PC-3 (cell line): ENCODE results near the gene SPACA9. TPM values are rescaled to one million over a fixed set of nuclear protein-coding genes. Genes with fewer than 3 reads are reported as not detected.

ENCODE experiments used
- ATAC-seq: fragments of 200-7000 bp; cut with Tn5 transposase; 2 replicates; pipeline ENCODE4 v1.9.1; 2020; ENCODE audit warnings: mild to moderate bottlenecking, moderate library complexity
- BruUV-seq: library from RNA; stranded (reverse); fragments of 400-500 nt; replicated peaks from 2 replicates; lab custom pipeline; 2021; lab: Mats Ljungman, UMichigan
- CTCF ChIA-PET: fragments of 300-600 bp; sonication (Branson Sonifier 250); formaldehyde crosslinking; loops from one replicate; lab custom pipeline; 2022; ENCODE audit warnings: antibody characterized with exemption; lab: Charles Lee
- POLR2A ChIA-PET: fragments of 300-600 bp; sonication (Branson Sonifier 250); formaldehyde crosslinking; loops from one replicate; lab custom pipeline; 2022; ENCODE audit warnings: antibody characterized with exemption; ENCODE audit not compliant: unreplicated experiment; lab: Charles Lee
- DNase-seq: peaks from one replicate; pipeline ENCODE4 v3.0.0-alpha.2; 2015
- H2AFZ ChIP-seq: fragments of 300-600 bp; sonication (generic); 2 replicates; pipeline ENCODE4 v1.6.0; 2016; ENCODE audit warnings: antibody characterized with exemption, low read length
- H3F3A ChIP-seq: fragments of 300-600 bp; sonication (generic); one replicate; pipeline ENCODE4 v1.6.0; 2017; ENCODE audit warnings: antibody characterized with exemption, low read length, control low read depth, mild to moderate bottlenecking; ENCODE audit not compliant: unreplicated experiment
- H3K27ac ChIP-seq: fragments of 300-600 bp; sonication (generic); 2 replicates; pipeline ENCODE4 v1.5.1; 2016; ENCODE audit warnings: mild to moderate bottlenecking, low read length
- H3K27me3 ChIP-seq: fragments of 300-600 bp; sonication (generic); 2 replicates; pipeline ENCODE4 v1.6.1; 2016; ENCODE audit warnings: low read length, mixed read lengths
- H3K36me3 ChIP-seq: fragments of 300-600 bp; sonication (generic); 2 replicates; pipeline ENCODE4 v1.6.1; 2016; ENCODE audit warnings: low read depth, mixed run types, low read length, mixed read lengths
- H3K4me1 ChIP-seq: fragments of 300-600 bp; sonication (generic); 2 replicates; pipeline ENCODE4 v1.5.1; 2016; ENCODE audit warnings: low read length; ENCODE audit not compliant: insufficient read depth
- H3K4me2 ChIP-seq: fragments of 300-600 bp; sonication (generic); 2 replicates; pipeline ENCODE4 v1.6.0; 2016; ENCODE audit warnings: low read length
- H3K4me3 ChIP-seq: fragments of 300-600 bp; sonication (generic); 2 replicates; pipeline ENCODE4 v1.5.1; 2016; ENCODE audit warnings: mild to moderate bottlenecking, low read length, mixed read lengths
- H3K79me2 ChIP-seq: fragments of 300-600 bp; sonication (generic); 2 replicates; pipeline ENCODE4 v1.6.1; 2017; ENCODE audit warnings: low read length, mixed read lengths
- H3K9ac ChIP-seq: fragments of 300-600 bp; sonication (generic); 2 replicates; pipeline ENCODE4 v1.6.0; 2016; ENCODE audit warnings: mild to moderate bottlenecking, low read length
- H3K9me2 ChIP-seq: fragments of 300-600 bp; sonication (generic); replicated peaks from 2 replicates; pipeline ENCODE4 v1.6.1; 2016; ENCODE audit warnings: mixed run types, low read length, mixed read lengths
- H3K9me3 ChIP-seq: fragments of 300-600 bp; sonication (generic); 2 replicates; pipeline ENCODE4 v1.6.1; 2016; ENCODE audit warnings: low read length, mixed read lengths
- H4K20me1 ChIP-seq: fragments of 300-600 bp; sonication (generic); 2 replicates; pipeline ENCODE4 v1.6.1; 2016; ENCODE audit warnings: low read length, mixed read lengths
- EZH2 ChIP-seq: fragments of 300-600 bp; sonication (generic); IDR thresholded peaks from one replicate; pipeline ENCODE4 v1.6.1; 2017; ENCODE audit warnings: antibody characterized with exemption, mild to moderate bottlenecking, low read length; ENCODE audit not compliant: unreplicated experiment
- EZH2phosphoT487 ChIP-seq: fragments of 300-600 bp; sonication (generic); IDR thresholded peaks from 2 replicates; pipeline ENCODE4 v1.6.1; 2018; ENCODE audit warnings: mild to moderate bottlenecking, antibody characterized with exemption, low read length, borderline replicate concordance
- intact Hi-C: fragments of 100-400 bp; cut with micrococcal nuclease; formaldehyde crosslinking; loops from 2 replicates; pipeline ENCODE4 v1.9.0; 2023
- total RNA-seq: library from RNA; depleted of rRNA; stranded (reverse); fragments of >200 nt; gene quantifications from 2 replicates; pipeline ENCODE4 v1.2.3, GENCODE V29; 2014
- TF ChIP-seq, protein P1 (sequence below): fragments of 300-600 bp; sonication (generic); conservative IDR thresholded peaks from 2 replicates; pipeline ENCODE4 v1.5.1; 2017; ENCODE audit warnings: antibody characterized with exemption, low read depth, mild to moderate bottlenecking, low read length

The SPACA9 gene
- total RNA-seq, 1 experiment from 2014 or later = 2.3 TPM

GRCh38 chr9:132905726-132906125 lies 27.0 kb downstream of the SPACA9 start:
- intact Hi-C loops = loop anchor here (10.0 kb wide), 1 partner anchor 101 kb away; no protein-coding TSS in a partner anchor
- no TSS peak for BruUV-seq
- CTCF ChIA-PET = no interaction called here

GRCh38 chr9:132908635-132909034 lies 29.9 kb downstream of the SPACA9 start:
- TF ChIP-seq, protein P1, sequence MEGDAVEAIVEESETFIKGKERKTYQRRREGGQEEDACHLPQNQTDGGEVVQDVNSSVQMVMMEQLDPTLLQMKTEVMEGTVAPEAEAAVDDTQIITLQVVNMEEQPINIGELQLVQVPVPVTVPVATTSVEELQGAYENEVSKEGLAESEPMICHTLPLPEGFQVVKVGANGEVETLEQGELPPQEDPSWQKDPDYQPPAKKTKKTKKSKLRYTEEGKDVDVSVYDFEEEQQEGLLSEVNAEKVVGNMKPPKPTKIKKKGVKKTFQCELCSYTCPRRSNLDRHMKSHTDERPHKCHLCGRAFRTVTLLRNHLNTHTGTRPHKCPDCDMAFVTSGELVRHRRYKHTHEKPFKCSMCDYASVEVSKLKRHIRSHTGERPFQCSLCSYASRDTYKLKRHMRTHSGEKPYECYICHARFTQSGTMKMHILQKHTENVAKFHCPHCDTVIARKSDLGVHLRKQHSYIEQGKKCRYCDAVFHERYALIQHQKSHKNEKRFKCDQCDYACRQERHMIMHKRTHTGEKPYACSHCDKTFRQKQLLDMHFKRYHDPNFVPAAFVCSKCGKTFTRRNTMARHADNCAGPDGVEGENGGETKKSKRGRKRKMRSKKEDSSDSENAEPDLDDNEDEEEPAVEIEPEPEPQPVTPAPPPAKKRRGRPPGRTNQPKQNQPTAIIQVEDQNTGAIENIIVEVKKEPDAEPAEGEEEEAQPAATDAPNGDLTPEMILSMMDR = no peak
- TF ChIP-seq EZH2 (no peak), EZH2phosphoT487 (no peak)
- ChIA-PET CTCF (no interaction called here), POLR2A (no interaction called here)
- H3K9ac ChIP-seq = no peak overlapping the region
- H2AFZ ChIP-seq = no peak overlapping the region
- no peak overlapping the region for H3K27ac ChIP-seq
- H3K27me3 ChIP-seq = no peaks in the 10 kb centered on the region
- H3K9me3 ChIP-seq = no peaks in the 10 kb centered on the region
- no TSS peak for BruUV-seq
- no peak overlapping the region for H3K4me2 ChIP-seq
- no peaks in the 10 kb centered on the region for H3K4me1 ChIP-seq
- H3K9me2 ChIP-seq = no peaks in the 10 kb centered on the region
- H4K20me1 ChIP-seq = no peaks in the 10 kb centered on the region
- intact Hi-C loops = loop anchor here (10.0 kb wide), 1 partner anchor 104 kb away; no protein-coding TSS in a partner anchor
- DNase-seq (no peak), ATAC-seq (no peak)
- no peak overlapping the region for H3K4me3 ChIP-seq
- H3K79me2 ChIP-seq = no peaks in the 10 kb centered on the region
- no peaks in the 10 kb centered on the region for H3F3A ChIP-seq
- H3K36me3 ChIP-seq = peaks cover 18% of the 10 kb centered on the region; the same call in 1 of the 2 replicates

More at GRCh38 chr9:132905726-132906125, 27.0 kb downstream of the SPACA9 start:
- POLR2A ChIA-PET = no interaction called here
- Histone ChIP-seq H3K9me3 (no peaks in the 10 kb centered on the region), H3K4me1 (no peaks in the 10 kb centered on the region), H3K9me2 (no peaks in the 10 kb centered on the region), H3K27ac (no peak overlapping the region), H3K27me3 (no peaks in the 10 kb centered on the region), H3K36me3 (peaks cover 10% of the 10 kb centered on the region; the same call in 1 of the 2 replicates), H4K20me1 (no peaks in the 10 kb centered on the region), H3K9ac (no peak overlapping the region), H3K4me3 (no peak overlapping the region), H2AFZ (no peak overlapping the region), H3F3A (no peaks in the 10 kb centered on the region), H3K4me2 (no peak overlapping the region), H3K79me2 (no peaks in the 10 kb centered on the region)
- DNase-seq (no peak), ATAC-seq (no peak)
- TF ChIP-seq EZH2phosphoT487 = no peak
- TF ChIP-seq EZH2 = no peak
- TF ChIP-seq, protein P1 = no peak

DNA sequence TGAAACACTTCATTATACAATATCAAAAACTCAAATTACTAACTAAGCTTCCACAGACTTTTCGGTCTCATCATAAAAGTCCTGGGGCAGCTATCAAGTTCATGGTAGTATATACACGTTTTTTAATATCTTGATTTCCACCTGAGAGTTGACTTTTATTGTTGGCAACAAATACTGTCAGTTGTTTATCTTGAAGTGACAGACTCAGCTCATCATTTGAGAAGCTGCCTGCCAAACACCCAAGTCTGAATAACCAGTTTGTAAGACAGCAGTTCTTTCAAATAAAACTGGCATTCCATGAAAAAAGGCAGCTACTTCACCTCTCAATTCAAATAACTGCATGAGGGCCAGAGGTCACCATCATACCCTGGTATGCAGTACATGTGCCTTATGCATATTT lies 30.6 kb downstream of the SPACA9 start:
- Histone ChIP-seq H3K27ac (no peak overlapping the region), H3K9me2 (no peaks in the 10 kb centered on the region), H3K4me2 (no peak overlapping the region), H4K20me1 (no peaks in the 10 kb centered on the region), H3K4me1 (no peaks in the 10 kb centered on the region), H3K4me3 (no peak overlapping the region), H3K79me2 (no peaks in the 10 kb centered on the region), H3K9ac (no peak overlapping the region), H3F3A (no peaks in the 10 kb centered on the region), H3K9me3 (no peaks in the 10 kb centered on the region), H3K36me3 (peaks cover 18% of the 10 kb centered on the region; the same call in 1 of the 2 replicates), H3K27me3 (no peaks in the 10 kb centered on the region), H2AFZ (no peak overlapping the region)
- no TSS peak for BruUV-seq
- TF ChIP-seq EZH2phosphoT487 (no peak), EZH2 (no peak)
- TF ChIP-seq, protein P1 = no peak
- ChIA-PET CTCF (no interaction called here), POLR2A (no interaction called here)
- no peak for DNase-seq
- intact Hi-C loops = loop anchor here (10.0 kb wide), 1 partner anchor 105 kb away; no protein-coding TSS in a partner anchor
- ATAC-seq = no peak
